SK-N-SH (cell line): ENCODE results near the gene MAGI3.

Experiments used
- REST ChIP-seq: IDR thresholded peaks from 2 replicates; pipeline ENCODE4 v1.6.1; 2012; ENCODE audit warnings: mild to moderate bottlenecking, low read depth, low read length, moderate library complexity
- USF1 ChIP-seq: IDR thresholded peaks from 2 replicates; pipeline ENCODE4 v1.4.0; 2012; ENCODE audit warnings: low read depth, borderline replicate concordance

GRCh38 chr1:113490384-113490783 lies 100.1 kb downstream of the MAGI3 start:
- no peak for TF ChIP-seq USF1
- TF ChIP-seq REST: no peak
